NCI-H2227 (cell line): ENCODE data around the gene LRRIQ1.
A peak's percentile ranks its signal among the peaks of the same experiment; 100 is the strongest.

Source experiments
- DNase-seq: peaks from one replicate; lab custom pipeline; 2025; ENCODE audit not compliant: unreplicated experiment; lab: John Stamatoyannopoulos, UW

The LRRIQ1 gene

DNA sequence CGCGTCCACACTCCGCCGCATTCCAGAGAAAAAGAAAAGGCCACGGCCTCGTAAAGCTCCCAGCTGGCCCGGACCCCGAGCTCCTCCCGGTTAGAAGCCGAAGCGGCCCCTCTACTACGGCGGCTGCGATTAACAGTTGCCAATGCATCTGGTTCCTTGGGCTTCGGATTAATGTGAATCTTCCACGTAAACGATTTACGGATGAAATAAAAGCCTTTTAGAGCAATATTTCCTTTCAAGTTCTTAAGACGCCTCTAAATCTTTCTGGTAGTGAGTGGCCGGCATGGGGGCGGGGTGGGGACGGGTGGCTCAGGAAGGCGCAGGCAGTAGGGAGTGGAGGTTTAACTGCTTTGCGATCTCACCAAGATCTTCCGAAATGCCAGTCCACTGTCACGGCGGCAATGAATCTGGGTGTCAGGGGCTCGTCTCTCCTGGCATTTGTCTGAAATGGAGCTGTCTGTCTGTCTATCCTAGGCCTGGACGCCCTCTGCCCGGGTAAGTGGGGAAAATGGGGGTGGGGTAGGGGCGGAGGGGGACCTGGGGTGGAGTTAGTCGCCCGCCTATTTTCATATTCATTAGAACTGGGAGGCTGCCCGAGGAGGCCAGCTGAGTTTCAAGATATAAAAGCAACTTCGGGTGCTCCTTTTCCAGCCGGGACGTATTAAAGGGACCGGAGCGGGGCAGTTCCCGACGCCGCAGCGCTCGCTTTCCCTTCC is 243.5 kb downstream of the LRRIQ1 start:
- peak; percentile 32 for DNase-seq

GRCh38 chr12:85280165-85280983 is 244.2 kb downstream of the LRRIQ1 start, which contains the start of gene ALX1:
Gene ALX1 (plus strand): TSS chr12:85280220. CDS start chr12:85280262, 42 bp downstream.
- DNase-seq: peak; percentile 87

- no peak for DNase-seq
Measured at GRCh38 chr12:85280984-85281630, 245.0 kb downstream of the LRRIQ1 start.

GRCh38 chr12:85281636-85282312 is 245.6 kb downstream of the LRRIQ1 start:
- DNase-seq: peak; percentile 25

DNA sequence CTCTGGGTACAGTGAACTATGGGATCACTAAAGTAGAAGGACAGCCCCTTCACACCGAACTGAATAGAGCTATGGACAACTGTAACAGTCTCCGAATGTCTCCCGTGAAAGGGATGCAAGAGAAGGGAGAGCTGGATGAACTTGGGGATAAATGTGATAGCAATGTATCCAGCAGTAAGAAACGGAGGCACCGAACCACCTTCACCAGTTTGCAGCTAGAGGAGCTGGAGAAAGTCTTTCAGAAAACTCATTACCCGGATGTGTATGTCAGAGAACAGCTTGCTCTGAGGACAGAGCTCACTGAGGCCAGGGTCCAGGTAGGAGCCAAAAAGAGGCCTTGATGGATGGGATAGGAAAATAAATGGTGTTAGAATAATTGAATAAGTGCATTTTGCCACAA is 247.4 kb downstream of the LRRIQ1 start:
- peak; percentile 46 for DNase-seq
